Measurements from ENCODE around the gene ZNF436. TPM values are rescaled to one million over a fixed set of nuclear protein-coding genes. Genes with fewer than 3 reads are reported as not detected.

Gene ZNF436
- total and polyA plus RNA-seq, 2 of the 8 experiments (the other 6 are each of a cell fraction or from before 2014, with no cell fraction given): 0.65 to 1.8 TPM

GRCh38 chr1:23368562-23369334 lies 888 bp downstream of the ZNF436 start (continued):
- TF ChIP-seq CEBPB (IDR thresholded peaks at IDR 0.05; ENCODE audit: low read depth, low read length) (peak; percentile 72; the same call in 1 of the 2 replicates), PHF8 (conservative IDR thresholded peaks at IDR 0.05; ENCODE audit: low read depth, low read length) (peak; percentile 48), HDAC2 (IDR thresholded peaks at IDR 0.05; ENCODE audit: borderline replicate concordance in 1 of 2, low read depth in 2 of 2, low read length in 2 of 2) (0 out of 4 replicates have a peak, but pooled peaks of 1 of the 2 experiments have one; percentile 32), SAP30 (IDR thresholded peaks at IDR 0.05; ENCODE audit: insufficient read depth, insufficient replicate concordance, low read length) (peak; percentile 76), YY1 (IDR thresholded peaks at IDR 0.05; ENCODE audit: low read depth, low read length) (no peak), TAF1 (IDR thresholded peaks at IDR 0.05; ENCODE audit: low read depth, low read length) (peak; percentile 65; the same call in 1 of the 2 replicates), SIRT6 (IDR thresholded peaks at IDR 0.05; ENCODE audit: low read length) (no peak), ZNF274 (IDR thresholded peaks at IDR 0.05; ENCODE audit: borderline replicate concordance, extremely low read depth, low read length) (no peak), GTF2F1 (IDR thresholded peaks at IDR 0.05; ENCODE audit: borderline replicate concordance, low read depth, low read length) (no peak), TEAD4 (IDR thresholded peaks at IDR 0.05; ENCODE audit: low read depth, low read length) (no peak), USF2 (IDR thresholded peaks at IDR 0.05; ENCODE audit: low read length) (no peak), RBBP5 (IDR thresholded peaks at IDR 0.05; ENCODE audit: borderline replicate concordance, low read depth, low read length) (no peak), EGR1 (IDR thresholded peaks at IDR 0.05; ENCODE audit: borderline replicate concordance, low read depth, low read length) (peak; percentile 87; the same call in 1 of the 2 replicates), CHD2 (IDR thresholded peaks at IDR 0.05; ENCODE audit: low read length) (no peak), HDAC6 (IDR thresholded peaks at IDR 0.05; ENCODE audit: low read depth, low read length) (no peak), MAX (IDR thresholded peaks at IDR 0.05) (peak; percentile 6; the same call in 1 of the 2 replicates), GABPA (IDR thresholded peaks at IDR 0.05; ENCODE audit: borderline replicate concordance, insufficient read depth, low read length) (no peak), FOSL1 (IDR thresholded peaks at IDR 0.05; ENCODE audit: insufficient read depth, low read depth, low read length) (no peak), KDM5A (IDR thresholded peaks at IDR 0.05; ENCODE audit: low read length) (no peak), POLR2A (IDR thresholded peaks at IDR 0.05; ENCODE audit: control extremely low read depth in 1 of 2, low read depth in 2 of 2, low read length in 2 of 2) (no peak; a peak in 1 of 3 replicates), POLR2AphosphoS5 (IDR thresholded peaks at IDR 0.05; ENCODE audit: low read depth, low read length) (no peak)
